ENCODE results near the gene LSM12. TPM values are rescaled to one million over a fixed set of nuclear protein-coding genes. Genes with fewer than 3 reads are reported as not detected.
"Not testable (repeated sequence)": the region's sequence is repeated elsewhere in the genome, so short reads cannot be mapped to it uniquely, and the experiment has no call there.

LSM12 gene
- total RNA-seq, 1 experiment from 2014 or later: 52.5 TPM

GRCh38 chr17:44039829-44040635 is 26.4 kb downstream of the LSM12 start:
- H3K4me1 ChIP-seq (ENCODE audit: insufficient read depth, low read length, poor library complexity, severe bottlenecking): peaks cover 9% of the 10 kb centered on the region
- H3K36me3 ChIP-seq (ENCODE audit: insufficient read depth, low read length, poor library complexity, severe bottlenecking): peaks cover 6% of the 10 kb centered on the region
- POLR2A ChIA-PET (ENCODE audit: low non-redundant PET): interaction anchor here (0.6 kb wide), 1 partner anchor 30 kb away, joined by 7 read pairs; no protein-coding TSS in a partner anchor
- CTCF ChIA-PET: no interaction called here
- no peaks in the 10 kb centered on the region for H3K27me3 ChIP-seq (replicated peaks; ENCODE audit: insufficient read depth, low read depth, low read length, poor library complexity)
- H3K9me3 ChIP-seq (ENCODE audit: low read depth, low read length, poor library complexity, severe bottlenecking): no peaks in the 10 kb centered on the region
- no peak for DNase-seq (ENCODE audit: low spot score)
- no peak for TF ChIP-seq CTCF (conservative IDR thresholded peaks at IDR 0.05; ENCODE audit: low read depth, low read length)
- no peak for TF ChIP-seq EZH2 (IDR thresholded peaks at IDR 0.05; ENCODE audit: borderline replicate concordance, low read depth, low read length, poor library complexity, severe bottlenecking)
- no TSS peak for BruUV-seq (replicated peaks)
- H3K4me3 ChIP-seq (ENCODE audit: low read depth, low read length, poor library complexity, severe bottlenecking): no peak overlapping the region
- H3K27ac ChIP-seq (ENCODE audit: low read depth, low read length, poor library complexity, severe bottlenecking): no peak overlapping the region
- intact Hi-C loops (cut with micrococcal nuclease; ENCODE audit: unreplicated experiment): no loop called here

GRCh38 chr17:44038604-44039011 is 27.9 kb downstream of the LSM12 start:
- no peak overlapping the region for H3K27ac ChIP-seq (ENCODE audit: low read depth, low read length, poor library complexity, severe bottlenecking)
- ChIA-PET POLR2A (ENCODE audit: low non-redundant PET) (no interaction called here), CTCF (no interaction called here)
- intact Hi-C loops (cut with micrococcal nuclease; ENCODE audit: unreplicated experiment): no loop called here
- no peak for TF ChIP-seq CTCF (conservative IDR thresholded peaks at IDR 0.05; ENCODE audit: low read depth, low read length)
- no peak for TF ChIP-seq EZH2 (IDR thresholded peaks at IDR 0.05; ENCODE audit: borderline replicate concordance, low read depth, low read length, poor library complexity, severe bottlenecking)
- peaks cover 6% of the 10 kb centered on the region for H3K36me3 ChIP-seq (ENCODE audit: insufficient read depth, low read length, poor library complexity, severe bottlenecking)
- H3K9me3 ChIP-seq (ENCODE audit: low read depth, low read length, poor library complexity, severe bottlenecking): no peaks in the 10 kb centered on the region
- no peak for DNase-seq (ENCODE audit: low spot score)
- H3K4me3 ChIP-seq (ENCODE audit: low read depth, low read length, poor library complexity, severe bottlenecking): no peak overlapping the region
- H3K4me1 ChIP-seq (ENCODE audit: insufficient read depth, low read length, poor library complexity, severe bottlenecking): peaks cover 4% of the 10 kb centered on the region
- no TSS peak for BruUV-seq (replicated peaks)
- H3K27me3 ChIP-seq (replicated peaks; ENCODE audit: insufficient read depth, low read depth, low read length, poor library complexity): no peaks in the 10 kb centered on the region

- H3K36me3 ChIP-seq (ENCODE audit: insufficient read depth, low read length, poor library complexity, severe bottlenecking): peaks cover 6% of the 10 kb centered on the region
- no peak for DNase-seq (ENCODE audit: low spot score)
- H3K4me3 ChIP-seq (ENCODE audit: low read depth, low read length, poor library complexity, severe bottlenecking): no peak overlapping the region
- intact Hi-C loops (cut with micrococcal nuclease; ENCODE audit: unreplicated experiment): no loop called here
- ChIA-PET CTCF (no interaction called here), POLR2A (ENCODE audit: low non-redundant PET) (no interaction called here)
- H3K4me1 ChIP-seq (ENCODE audit: insufficient read depth, low read length, poor library complexity, severe bottlenecking): peaks cover 4% of the 10 kb centered on the region
- H3K27ac ChIP-seq (ENCODE audit: low read depth, low read length, poor library complexity, severe bottlenecking): no peak overlapping the region
- H3K9me3 ChIP-seq (ENCODE audit: low read depth, low read length, poor library complexity, severe bottlenecking): no peaks in the 10 kb centered on the region
- BruUV-seq (replicated peaks): no TSS peak
- no peak for TF ChIP-seq EZH2 (IDR thresholded peaks at IDR 0.05; ENCODE audit: borderline replicate concordance, low read depth, low read length, poor library complexity, severe bottlenecking)
- TF ChIP-seq CTCF (conservative IDR thresholded peaks at IDR 0.05; ENCODE audit: low read depth, low read length): no peak
- no peaks in the 10 kb centered on the region for H3K27me3 ChIP-seq (replicated peaks; ENCODE audit: insufficient read depth, low read depth, low read length, poor library complexity)
Measured at GRCh38 chr17:44037471-44037870, 29.0 kb downstream of the LSM12 start.

GRCh38 chr17:44034688-44035087 is 31.8 kb downstream of the LSM12 start:
- POLR2A ChIA-PET (ENCODE audit: low non-redundant PET); intact Hi-C loops (cut with micrococcal nuclease; ENCODE audit: unreplicated experiment); H3K9me3 ChIP-seq (ENCODE audit: low read depth, low read length, poor library complexity, severe bottlenecking); CTCF ChIA-PET; H3K27me3 ChIP-seq (replicated peaks; ENCODE audit: insufficient read depth, low read depth, low read length, poor library complexity); H3K4me3 ChIP-seq (ENCODE audit: low read depth, low read length, poor library complexity, severe bottlenecking); DNase-seq (ENCODE audit: low spot score); H3K4me1 ChIP-seq (ENCODE audit: insufficient read depth, low read length, poor library complexity, severe bottlenecking); H3K36me3 ChIP-seq (ENCODE audit: insufficient read depth, low read length, poor library complexity, severe bottlenecking); BruUV-seq (replicated peaks); H3K27ac ChIP-seq (ENCODE audit: low read depth, low read length, poor library complexity, severe bottlenecking): not testable (repeated sequence)
